T-cell (primary cell): ENCODE measurements around the gene CHST7. TPM values are rescaled to one million over a fixed set of nuclear protein-coding genes. Genes with fewer than 3 reads are reported as not detected.

Experiments used
- ATAC-seq, 4 experiments: fragments of 200-7000 bp in 3 of 4; fragments of 150-1000 bp in 1 of 4; cut with Tn5 transposase; replicated peaks in 1 of 4; 1 replicate in 3 of 4; 2 replicates in 1 of 4; pipeline ENCODE4 v1.10.0; 2021; ENCODE audit warnings: moderate library complexity in 3 of 4, mild to moderate bottlenecking in 2 of 4, moderate number of reproducible peaks in 1 of 4
- CTCF ChIA-PET, 2 donors: fragments of 300-600 bp; sonication (Branson Sonifier 250); formaldehyde crosslinking; loops; one replicate each; lab custom pipeline; 2022; ENCODE audit warnings: antibody characterized with exemption in 2 of 2; lab: Charles Lee
- POLR2A ChIA-PET, 2 donors: fragments of 300-600 bp; sonication (Branson Sonifier 250); formaldehyde crosslinking; loops; one replicate each; lab custom pipeline; 2022; ENCODE audit warnings: antibody characterized with exemption in 2 of 2; lab: Charles Lee
- DNase-seq, 35 experiments: peaks; one replicate each; pipeline versions ENCODE4 v3.0.0 to v3.0.0-alpha.2; 2013 to 2023
- H3K27ac ChIP-seq: one replicate; pipeline ENCODE4 v1.5.1; 2013; ENCODE audit warnings: low read length
- H3K27me3 ChIP-seq, 2 experiments: replicated peaks in 1 of 2; 1 replicate in 1 of 2; 2 replicates in 1 of 2; pipeline versions ENCODE4 v1.6.1 to v1.7.0; 2013; ENCODE audit warnings: low read length in 1 of 2, mixed read lengths in 1 of 2; ENCODE audit not compliant: control insufficient read depth in 2 of 2, insufficient read depth in 2 of 2; ENCODE audit errors: extremely low read depth in 1 of 2
- H3K36me3 ChIP-seq, 2 donors: 1 replicate in 1 of 2; 2 replicates in 1 of 2; pipeline versions ENCODE4 v1.6.1 to v1.7.0; 2013; ENCODE audit warnings: low read length in 1 of 2; ENCODE audit not compliant: control insufficient read depth in 2 of 2, insufficient read depth in 1 of 2; ENCODE audit errors: extremely low read depth in 1 of 2
- H3K4me1 ChIP-seq, 2 experiments: 1 replicate in 1 of 2; 2 replicates in 1 of 2; pipeline versions ENCODE4 v1.6.1 to v1.7.0; 2013; ENCODE audit warnings: low read length in 2 of 2, mixed read lengths in 1 of 2; ENCODE audit not compliant: insufficient read depth in 2 of 2, control insufficient read depth in 1 of 2; ENCODE audit errors: extremely low read depth in 1 of 2
- H3K4me3 ChIP-seq, 2 donors: 1 replicate in 1 of 2; 2 replicates in 1 of 2; pipeline versions ENCODE4 v1.5.1 to v1.7.0; 2013; ENCODE audit warnings: mild to moderate bottlenecking in 2 of 2, low read length in 1 of 2, moderate library complexity in 1 of 2; ENCODE audit not compliant: control insufficient read depth in 1 of 2; ENCODE audit errors: extremely low read depth in 1 of 2
- H3K9me3 ChIP-seq: 2 replicates; pipeline ENCODE4 v1.7.0; 2013
- H3K27ac Mint-ChIP-seq, 2 donors: one replicate each; pipeline ENCODE4 v1.8.0; 2020 to 2021; ENCODE audit warnings: mild to moderate bottlenecking in 2 of 2, mixed read lengths in 2 of 2
- H3K27me3 Mint-ChIP-seq, 2 donors: one replicate each; pipeline ENCODE4 v1.8.0; 2021 to 2022; ENCODE audit warnings: mixed read lengths in 2 of 2
- H3K36me3 Mint-ChIP-seq: one replicate; pipeline ENCODE4 v1.8.0; 2021; ENCODE audit warnings: mixed read lengths
- H3K4me1 Mint-ChIP-seq, 3 donors: one replicate each; pipeline ENCODE4 v1.8.0; 2020 to 2022; ENCODE audit warnings: mixed read lengths in 3 of 3, mild to moderate bottlenecking in 1 of 3
- H3K4me3 Mint-ChIP-seq, 3 donors: one replicate each; pipeline ENCODE4 v1.8.0; 2020 to 2022; ENCODE audit warnings: mild to moderate bottlenecking in 3 of 3, mixed read lengths in 3 of 3, moderate library complexity in 3 of 3
- H3K9me3 Mint-ChIP-seq, 3 donors: one replicate each; pipeline ENCODE4 v1.8.0; 2020 to 2022; ENCODE audit warnings: mixed read lengths in 3 of 3
- whole genome bisulfite sequencing: methylation state at CpG from one replicate; pipeline ENCODE4 v1.1.5; 2013; ENCODE audit warnings: missing lambda C conversion rate; ENCODE audit not compliant: insufficient coverage; 5-methylcytosine and 5-hydroxymethylcytosine counted together
- total RNA-seq, 35 experiments: library from RNA in 6 of 35; stranded (reverse) in 6 of 35; fragments of 120-200 nt in 1 of 35; gene quantifications; one replicate each; pipeline versions ENCODE4 v1.2.1 to v1.2.4 and lab custom pipeline; 2013 to 2026

Gene CHST7
- total RNA-seq, 5 donors from 2014 or later (not counting 1 experiment from before 2014, with no cell fraction given), result 3.3 to 8.0 (median 6.4) TPM

DNA sequence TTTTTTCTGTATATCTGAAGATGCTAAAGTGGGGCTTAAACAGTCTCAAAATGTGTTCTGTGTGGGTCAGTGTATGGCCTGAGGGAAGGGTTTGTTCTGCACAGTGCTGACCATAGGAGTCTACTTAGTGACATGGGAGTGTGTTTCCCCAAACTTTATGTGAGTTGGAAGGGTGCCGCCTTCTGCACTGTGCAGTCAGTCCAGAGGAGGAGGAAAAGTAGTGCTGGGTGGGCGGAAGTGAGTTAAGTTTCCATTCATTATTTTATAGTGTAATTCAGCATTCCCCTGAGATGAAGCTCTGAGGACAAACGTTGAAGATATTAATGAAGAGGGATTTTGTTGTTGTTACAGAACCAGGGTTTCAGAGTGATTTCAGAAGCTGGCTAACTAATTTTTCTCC is 2.9 kb downstream of the CHST7 start:
- Histone ChIP-seq H3K27me3 (no peaks in the 10 kb centered on the region), H3K4me1 (peaks cover 7 to 53% of the 10 kb centered on the region in 2 experiments), H3K36me3 (no peaks in the 10 kb centered on the region), H3K9me3 (no peaks in the 10 kb centered on the region), H3K27ac (no peak overlapping the region), H3K4me3 (peak overlapping the region in 1 of 2 donors; percentile 46)
- no CpG with 5 or more reads among the region's 3 CpGs for WGBS
- Mint-ChIP-seq H3K27ac (peak overlapping the region; percentile 47 to 56), H3K9me3 (no peaks in the 10 kb centered on the region), H3K36me3 (peaks cover 8% of the 10 kb centered on the region), H3K4me3 (peak overlapping the region; percentile 67 to 80 (median 79)), H3K4me1 (peaks cover 33 to 59% (median 47%) of the 10 kb centered on the region in 3 donors), H3K27me3 (peaks cover 0 to 10% of the 10 kb centered on the region in 2 donors)
- POLR2A ChIA-PET, result no interaction called here
- DNase-seq (no peak), ATAC-seq (no peak)
- CTCF ChIA-PET, result interaction anchor here in 1 of 2 donors (1.2 kb wide), 1 partner anchor 10 kb away, joined by 10 read pairs; no protein-coding TSS in a partner anchor

DNA sequence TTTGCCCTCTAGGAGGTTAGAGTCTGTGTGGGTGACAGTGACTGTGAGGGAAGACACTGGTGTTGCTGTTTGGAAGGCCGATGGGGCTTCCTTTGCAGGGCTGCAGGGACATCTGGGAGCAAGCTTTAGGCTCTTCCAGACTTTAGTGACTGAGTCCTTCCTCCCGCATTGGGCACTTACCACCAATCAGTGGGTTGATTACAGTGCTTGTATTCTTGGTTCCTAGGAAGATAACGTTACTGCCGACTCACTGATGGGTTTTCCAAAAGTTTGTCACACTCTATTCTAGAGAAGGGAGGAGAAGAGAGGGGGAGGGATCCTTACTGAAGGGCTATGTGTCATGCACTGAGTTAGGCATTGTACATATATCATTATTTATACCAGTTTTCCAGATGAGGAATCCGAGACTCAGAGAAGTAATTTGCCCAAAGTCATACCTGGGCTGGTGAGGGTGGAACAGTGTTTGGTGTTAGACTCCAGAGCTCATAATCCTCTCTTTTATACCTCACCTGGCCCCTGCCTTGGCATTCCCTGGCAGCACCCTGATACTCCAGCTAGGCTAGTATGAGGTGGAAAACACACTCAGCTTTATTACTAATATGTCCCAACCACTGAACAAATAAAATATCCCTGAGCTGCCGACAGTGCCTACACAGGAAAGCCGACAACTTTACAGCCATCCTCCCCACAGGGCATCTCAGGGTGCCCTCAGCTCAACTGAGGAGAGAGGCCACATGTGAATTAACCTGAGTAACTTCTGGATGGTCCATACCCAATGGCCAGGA is 3.8 kb downstream of the CHST7 start:
- peaks cover 0 to 10% of the 10 kb centered on the region in 2 donors for H3K27me3 Mint-ChIP-seq
- Histone ChIP-seq H3K27ac (no peak overlapping the region), H3K36me3 (no peaks in the 10 kb centered on the region), H3K4me3 (no peak overlapping the region), H3K4me1 (peaks cover 7 to 44% of the 10 kb centered on the region in 2 experiments), H3K9me3 (no peaks in the 10 kb centered on the region), H3K27me3 (no peaks in the 10 kb centered on the region)
- peaks cover 28 to 56% (median 40%) of the 10 kb centered on the region in 3 donors for H3K4me1 Mint-ChIP-seq
- ChIA-PET POLR2A (interaction anchor here in 1 of 2 donors (0.6 kb wide), 1 partner anchor 17 kb away, joined by 5 read pairs; no protein-coding TSS in a partner anchor), CTCF (interaction anchor here (0.6 to 1.2 kb wide), 3 partner anchors 9 to 348 kb away, joined by 4 to 10 read pairs (median 5); no protein-coding TSS in a partner anchor)
- DNase-seq (no peak), ATAC-seq (no peak)
- no peaks in the 10 kb centered on the region for H3K9me3 Mint-ChIP-seq
- H3K4me3 Mint-ChIP-seq, result peak overlapping the region; percentile 67 to 79 (median 68)
- peaks cover 8% of the 10 kb centered on the region for H3K36me3 Mint-ChIP-seq
- no CpG with 5 or more reads among the region's 7 CpGs for WGBS
- H3K27ac Mint-ChIP-seq, result peak overlapping the region; percentile 49 to 62

DNA sequence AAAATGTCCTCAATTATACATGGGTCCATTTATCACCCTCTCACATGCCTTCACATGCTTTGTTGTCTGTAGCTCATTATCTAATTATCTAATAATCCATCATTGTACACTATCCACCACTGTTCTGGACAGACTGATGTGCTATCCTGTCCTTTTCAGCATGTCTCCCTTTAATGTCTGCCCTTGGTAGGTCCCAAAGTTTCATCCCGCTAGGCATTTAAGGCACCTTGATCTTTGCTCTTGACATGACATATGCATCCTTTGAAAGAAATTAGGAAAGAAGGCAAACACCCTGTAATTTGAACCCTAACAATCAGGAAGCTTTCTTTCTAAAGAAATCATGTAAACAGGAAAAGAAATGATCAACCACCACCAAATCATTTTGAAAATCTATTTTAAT is 5.7 kb downstream of the CHST7 start:
- no CpG with 5 or more reads among the region's 1 CpG for WGBS
- Mint-ChIP-seq H3K36me3 (peaks cover 8% of the 10 kb centered on the region), H3K27me3 (peaks cover 0 to 10% of the 10 kb centered on the region in 2 donors), H3K9me3 (no peaks in the 10 kb centered on the region), H3K4me3 (no peak overlapping the region), H3K27ac (peak overlapping the region; percentile 11 to 65), H3K4me1 (peaks cover 19 to 55% (median 35%) of the 10 kb centered on the region in 3 donors)
- POLR2A ChIA-PET, result interaction anchor here in 1 of 2 donors (0.6 kb wide), 1 partner anchor 11 kb away, joined by 3 read pairs; no protein-coding TSS in a partner anchor
- CTCF ChIA-PET, result interaction anchor here (0.6 to 0.9 kb wide), 3 partner anchors 8 to 218 kb away, joined by 3 read pairs; no protein-coding TSS in a partner anchor
- no peaks in the 10 kb centered on the region for H3K9me3 ChIP-seq
- H3K4me3 ChIP-seq, result no peak overlapping the region
- DNase-seq (no peak), ATAC-seq (no peak)
- no peaks in the 10 kb centered on the region for H3K36me3 ChIP-seq
- no peaks in the 10 kb centered on the region for H3K27me3 ChIP-seq
- H3K27ac ChIP-seq, result no peak overlapping the region
- H3K4me1 ChIP-seq, result peaks cover 0 to 37% of the 10 kb centered on the region in 2 experiments

DNA sequence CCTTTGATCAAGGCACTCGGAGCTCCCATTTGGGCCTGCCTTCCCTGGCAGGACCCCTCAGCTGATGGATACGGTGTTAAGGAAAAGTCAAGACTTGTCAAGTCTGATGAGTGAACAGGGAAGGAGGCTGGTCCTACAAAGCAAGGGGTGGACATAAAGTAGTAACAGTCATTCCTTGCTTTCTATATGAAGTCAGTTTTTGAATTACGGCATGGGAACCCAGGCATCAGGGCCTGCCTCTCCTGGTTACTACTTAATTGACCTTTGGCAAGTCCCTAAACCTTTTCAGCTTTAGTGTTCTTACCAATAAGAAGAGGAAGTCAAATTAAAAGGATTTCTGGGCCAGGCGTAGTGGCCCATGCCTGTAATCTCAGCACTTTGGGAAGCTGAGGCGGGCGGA is 7.0 kb downstream of the CHST7 start:
- CTCF ChIA-PET, result no interaction called here
- POLR2A ChIA-PET, result no interaction called here
- H3K9me3 ChIP-seq, result no peaks in the 10 kb centered on the region
- WGBS, result no CpG with 5 or more reads among the region's 6 CpGs
- Mint-ChIP-seq H3K9me3 (no peaks in the 10 kb centered on the region), H3K27me3 (peaks cover 0 to 10% of the 10 kb centered on the region in 2 donors), H3K4me1 (peaks cover 16 to 56% (median 35%) of the 10 kb centered on the region in 3 donors), H3K4me3 (no peak overlapping the region), H3K27ac (peak overlapping the region in 1 of 2 donors; percentile 55), H3K36me3 (peaks cover 8% of the 10 kb centered on the region)
- H3K4me1 ChIP-seq, result peaks cover 0 to 29% of the 10 kb centered on the region in 2 experiments
- H3K27me3 ChIP-seq, result no peaks in the 10 kb centered on the region
- DNase-seq (no peak), ATAC-seq (no peak)
- H3K27ac ChIP-seq, result no peak overlapping the region
- H3K36me3 ChIP-seq, result no peaks in the 10 kb centered on the region
- H3K4me3 ChIP-seq, result no peak overlapping the region

DNA sequence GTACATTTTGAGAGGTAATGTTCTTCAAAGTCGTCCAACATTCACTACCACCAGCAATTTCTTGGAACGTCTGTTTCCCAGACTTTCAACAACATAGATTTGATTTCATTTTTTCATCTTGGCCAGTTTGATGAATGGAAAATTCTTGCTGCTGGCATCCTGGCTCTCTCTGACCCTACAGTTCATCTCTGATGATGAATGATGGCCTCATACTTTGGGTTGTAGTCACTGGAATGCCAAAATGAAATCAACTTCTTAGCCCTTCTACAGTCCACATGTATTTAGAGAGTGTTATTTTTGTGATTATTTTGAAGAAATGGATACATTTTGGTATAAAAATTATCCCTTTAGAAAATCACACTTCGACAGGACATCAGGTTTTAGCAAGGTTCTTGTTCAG is 8.8 kb downstream of the CHST7 start:
- no peaks in the 10 kb centered on the region for H3K9me3 Mint-ChIP-seq
- H3K4me1 ChIP-seq, result peaks cover 0 to 27% of the 10 kb centered on the region in 2 experiments
- no peak for DNase-seq
- no CpG with 5 or more reads among the region's 3 CpGs for WGBS
- H3K4me1 Mint-ChIP-seq, result peaks cover 6 to 53% (median 34%) of the 10 kb centered on the region in 3 donors
- H3K36me3 ChIP-seq, result no peaks in the 10 kb centered on the region
- H3K27ac ChIP-seq, result no peak overlapping the region
- no peak overlapping the region for H3K4me3 Mint-ChIP-seq
- no peaks in the 10 kb centered on the region for H3K27me3 ChIP-seq
- peak overlapping the region in 1 of 2 donors; percentile 39 for H3K27ac Mint-ChIP-seq
- H3K27me3 Mint-ChIP-seq, result peaks cover 0 to 6% of the 10 kb centered on the region in 2 donors
- no peak for ATAC-seq
- H3K36me3 Mint-ChIP-seq, result peaks cover 8% of the 10 kb centered on the region
- POLR2A ChIA-PET, result no interaction called here
- H3K4me3 ChIP-seq, result no peak overlapping the region
- CTCF ChIA-PET, result interaction anchor here in 1 of 2 donors (1.5 kb wide), 1 partner anchor 10 kb away, joined by 4 read pairs; no protein-coding TSS in a partner anchor
- no peaks in the 10 kb centered on the region for H3K9me3 ChIP-seq

DNA sequence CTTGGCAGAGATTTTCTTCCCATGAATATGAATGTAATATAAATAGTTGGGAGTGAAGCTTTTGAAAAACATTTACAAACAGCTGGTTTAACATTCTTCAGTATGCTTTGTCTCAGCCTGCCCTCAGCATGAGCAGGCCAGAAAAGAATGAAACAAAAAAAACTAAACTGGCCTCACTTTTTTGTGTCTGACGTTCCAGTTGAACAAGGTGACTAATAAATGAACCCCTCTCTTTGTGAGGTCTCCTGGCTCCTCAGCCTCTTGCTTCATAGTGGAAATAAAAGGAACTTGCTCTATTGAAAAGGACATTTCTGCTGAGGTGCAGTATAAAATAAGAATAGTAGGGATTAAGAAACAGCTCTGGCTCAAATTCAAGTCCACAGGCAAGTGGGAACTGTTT is 9.4 kb downstream of the CHST7 start:
- Histone ChIP-seq H3K27me3 (no peaks in the 10 kb centered on the region), H3K4me3 (no peak overlapping the region), H3K36me3 (no peaks in the 10 kb centered on the region), H3K9me3 (no peaks in the 10 kb centered on the region), H3K4me1 (peaks cover 0 to 25% of the 10 kb centered on the region in 2 experiments), H3K27ac (no peak overlapping the region)
- H3K4me1 Mint-ChIP-seq, result peaks cover 9 to 52% (median 35%) of the 10 kb centered on the region in 3 donors
- no peak overlapping the region for H3K4me3 Mint-ChIP-seq
- H3K27me3 Mint-ChIP-seq, result peaks cover 0 to 4% of the 10 kb centered on the region in 2 donors
- H3K9me3 Mint-ChIP-seq, result no peaks in the 10 kb centered on the region
- peaks cover 5% of the 10 kb centered on the region for H3K36me3 Mint-ChIP-seq
- peak overlapping the region; percentile 39 for H3K27ac Mint-ChIP-seq
- DNase-seq (no peak), ATAC-seq (no peak)
- ChIA-PET POLR2A (no interaction called here), CTCF (interaction anchor here in 1 of 2 donors (0.7 to 1.5 kb wide), 2 partner anchors 10 to 24 kb away, joined by 3 to 4 read pairs; no protein-coding TSS in a partner anchor)
- no CpG with 5 or more reads among the region's 1 CpG for WGBS
